ENCODE data around the gene FHIT.

FHIT gene

GRCh38 chr3:60064210-60065178 is 1186.8 kb downstream of the FHIT start:
- Histone ChIP-seq H3K27ac (ENCODE audit: low read length) (no peak overlapping the region), H3K4me3 (ENCODE audit: low read length) (no peak overlapping the region), H3K36me3 (replicated peaks; ENCODE audit: low read depth, low read length) (no peaks in the 10 kb centered on the region), H3K9me3 (ENCODE audit: insufficient read depth, low read length) (no peaks in the 10 kb centered on the region), H2AFZ (ENCODE audit: low read depth, low read length) (no peak overlapping the region), H3K79me2 (ENCODE audit: low read length) (no peaks in the 10 kb centered on the region), H3K9ac (ENCODE audit: low read length) (no peak overlapping the region), H3K4me1 (ENCODE audit: low read length) (no peaks in the 10 kb centered on the region), H3K27me3 (ENCODE audit: low read depth, low read length) (no peaks in the 10 kb centered on the region), H3K4me2 (ENCODE audit: low read length) (no peak overlapping the region), H4K20me1 (ENCODE audit: insufficient read depth, low read length) (no peaks in the 10 kb centered on the region)
- TF ChIP-seq CTCF (IDR thresholded peaks at IDR 0.05; ENCODE audit: low read depth, low read length) (no peak), EZH2phosphoT487 (IDR thresholded peaks at IDR 0.05; ENCODE audit: low read depth) (no peak)

- Histone ChIP-seq H3K36me3 (replicated peaks; ENCODE audit: low read depth, low read length) (no peaks in the 10 kb centered on the region), H4K20me1 (ENCODE audit: insufficient read depth, low read length) (no peaks in the 10 kb centered on the region), H3K79me2 (ENCODE audit: low read length) (no peaks in the 10 kb centered on the region), H3K4me1 (ENCODE audit: low read length) (no peaks in the 10 kb centered on the region), H3K4me3 (ENCODE audit: low read length) (no peak overlapping the region), H3K4me2 (ENCODE audit: low read length) (no peak overlapping the region), H3K27me3 (ENCODE audit: low read depth, low read length) (no peaks in the 10 kb centered on the region), H2AFZ (ENCODE audit: low read depth, low read length) (no peak overlapping the region), H3K9me3 (ENCODE audit: insufficient read depth, low read length) (no peaks in the 10 kb centered on the region), H3K9ac (ENCODE audit: low read length) (no peak overlapping the region), H3K27ac (ENCODE audit: low read length) (no peak overlapping the region)
- TF ChIP-seq CTCF (IDR thresholded peaks at IDR 0.05; ENCODE audit: low read depth, low read length) (no peak), EZH2phosphoT487 (IDR thresholded peaks at IDR 0.05; ENCODE audit: low read depth) (no peak)
Observed at GRCh38 chr3:60056404-60056803, 1194.8 kb downstream of the FHIT start.

GRCh38 chr3:60055765-60056164 is 1195.5 kb downstream of the FHIT start:
- Histone ChIP-seq H3K9ac (ENCODE audit: low read length) (no peak overlapping the region), H3K79me2 (ENCODE audit: low read length) (no peaks in the 10 kb centered on the region), H3K36me3 (replicated peaks; ENCODE audit: low read depth, low read length) (no peaks in the 10 kb centered on the region), H2AFZ (ENCODE audit: low read depth, low read length) (no peak overlapping the region), H3K27me3 (ENCODE audit: low read depth, low read length) (no peaks in the 10 kb centered on the region), H3K4me2 (ENCODE audit: low read length) (no peak overlapping the region), H3K9me3 (ENCODE audit: insufficient read depth, low read length) (no peaks in the 10 kb centered on the region), H3K27ac (ENCODE audit: low read length) (no peak overlapping the region), H3K4me1 (ENCODE audit: low read length) (no peaks in the 10 kb centered on the region), H3K4me3 (ENCODE audit: low read length) (no peak overlapping the region), H4K20me1 (ENCODE audit: insufficient read depth, low read length) (no peaks in the 10 kb centered on the region)
- TF ChIP-seq CTCF (IDR thresholded peaks at IDR 0.05; ENCODE audit: low read depth, low read length) = no peak
- no peak for TF ChIP-seq EZH2phosphoT487 (IDR thresholded peaks at IDR 0.05; ENCODE audit: low read depth)

GRCh38 chr3:60053526-60054265 is 1197.6 kb downstream of the FHIT start:
- Histone ChIP-seq H3K27me3 (ENCODE audit: low read depth, low read length) (no peaks in the 10 kb centered on the region), H3K9ac (ENCODE audit: low read length) (no peak overlapping the region), H3K79me2 (ENCODE audit: low read length) (no peaks in the 10 kb centered on the region), H4K20me1 (ENCODE audit: insufficient read depth, low read length) (no peaks in the 10 kb centered on the region), H3K27ac (ENCODE audit: low read length) (no peak overlapping the region), H3K4me2 (ENCODE audit: low read length) (no peak overlapping the region), H3K36me3 (replicated peaks; ENCODE audit: low read depth, low read length) (no peaks in the 10 kb centered on the region), H3K4me1 (ENCODE audit: low read length) (no peaks in the 10 kb centered on the region), H3K4me3 (ENCODE audit: low read length) (no peak overlapping the region), H3K9me3 (ENCODE audit: insufficient read depth, low read length) (no peaks in the 10 kb centered on the region), H2AFZ (ENCODE audit: low read depth, low read length) (no peak overlapping the region)
- TF ChIP-seq EZH2phosphoT487 (IDR thresholded peaks at IDR 0.05; ENCODE audit: low read depth) (no peak), CTCF (IDR thresholded peaks at IDR 0.05; ENCODE audit: low read depth, low read length) (no peak)
